NCI-H146 treated with DMSO at 0.1 percent for 48 hours (cell line): ENCODE measurements around the gene CCL15.
"Not testable (repeated sequence)": the region's sequence is repeated elsewhere in the genome, so short reads cannot be mapped to it uniquely, and the experiment has no call there.

Experiments
- DNase-seq: peaks from one replicate; lab custom pipeline; 2025; ENCODE audit not compliant: unreplicated experiment; lab: John Stamatoyannopoulos, UW

Gene CCL15

DNA sequence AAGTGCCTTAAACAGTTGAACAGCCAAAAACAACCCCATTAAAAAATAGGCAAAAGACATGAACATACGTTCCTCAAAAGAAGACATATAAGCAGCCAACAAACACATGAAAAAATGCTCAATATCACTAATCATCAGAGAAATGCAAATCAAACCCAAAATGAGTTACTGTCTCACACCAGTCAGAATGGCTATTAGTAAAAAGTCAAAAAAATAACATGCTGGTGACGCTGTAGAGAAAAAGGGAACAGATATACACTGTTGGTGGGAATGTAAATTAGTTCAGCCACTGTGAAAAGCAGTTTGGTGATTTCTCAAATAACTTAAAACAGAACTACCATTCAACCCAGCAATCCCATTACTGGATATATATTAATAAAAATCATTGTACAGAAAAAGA lies 6.0 kb downstream of the CCL15 start:
- DNase-seq = not testable (repeated sequence)

DNA sequence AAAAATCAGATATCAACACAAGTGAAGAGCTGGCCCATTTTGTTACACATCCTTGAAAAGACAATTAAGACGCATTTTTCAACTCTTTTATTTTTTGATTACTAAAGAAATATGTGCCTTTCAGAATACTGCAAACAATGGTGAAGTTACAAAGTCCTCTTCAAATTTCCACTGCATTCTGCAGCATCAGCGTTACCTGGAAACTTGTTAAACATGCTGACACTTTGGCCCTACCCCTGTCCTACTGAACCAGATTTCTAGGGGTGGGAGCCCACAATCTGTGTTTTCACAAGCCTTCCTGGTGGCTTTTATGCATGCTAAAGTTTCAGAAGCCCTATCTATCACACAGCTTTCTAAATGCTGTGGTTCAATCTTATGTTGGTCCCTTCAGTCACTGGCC lies 10.3 kb downstream of the CCL15 start:
- DNase-seq = no peak

DNA sequence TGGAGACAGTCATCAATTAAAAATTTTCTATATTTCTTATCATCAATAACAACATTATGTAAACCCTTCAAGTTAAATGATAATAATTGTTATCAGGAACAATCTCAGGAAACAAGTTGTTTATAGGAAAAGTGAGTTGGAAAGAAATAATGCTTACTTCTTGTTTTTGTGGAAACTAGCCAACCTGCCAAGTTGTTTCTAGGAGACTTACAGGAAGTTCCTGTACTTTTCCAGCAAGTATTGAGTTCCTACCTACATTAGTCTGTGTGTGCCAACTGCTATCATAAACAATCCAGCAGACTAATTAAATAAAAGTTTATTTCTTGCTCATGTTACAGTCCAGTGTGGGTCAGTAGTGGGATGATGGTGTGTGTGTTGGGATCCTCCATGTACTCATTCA lies 13.2 kb downstream of the CCL15 start:
- no peak for DNase-seq

DNA sequence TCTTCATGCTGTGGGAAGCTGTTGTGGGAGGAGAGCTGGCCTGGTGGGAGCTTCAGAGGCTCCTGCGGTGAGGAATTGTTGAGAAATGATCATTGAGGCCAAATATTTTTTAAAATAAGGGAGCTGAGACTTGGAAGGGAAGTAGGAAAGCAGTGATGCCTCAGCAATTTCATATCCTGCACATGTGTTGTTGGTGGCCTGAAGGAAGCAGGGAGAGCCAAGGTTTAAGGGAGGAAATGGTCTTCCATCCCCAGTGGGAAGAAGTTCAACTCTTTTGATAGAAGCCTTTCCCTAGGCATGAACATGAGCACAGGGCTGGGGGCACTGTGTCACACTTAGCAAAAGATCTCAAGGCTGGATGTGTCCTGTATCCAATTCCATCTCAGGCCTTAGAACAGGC lies 14.7 kb downstream of the CCL15 start, which contains the start of gene CCL14:
Gene CCL14, minus strand, starts transcription at position 87 of the 400 bp plus-strand sequence. Its CDS starts 80 bp downstream, at position 7.
- DNase-seq = no peak

DNA sequence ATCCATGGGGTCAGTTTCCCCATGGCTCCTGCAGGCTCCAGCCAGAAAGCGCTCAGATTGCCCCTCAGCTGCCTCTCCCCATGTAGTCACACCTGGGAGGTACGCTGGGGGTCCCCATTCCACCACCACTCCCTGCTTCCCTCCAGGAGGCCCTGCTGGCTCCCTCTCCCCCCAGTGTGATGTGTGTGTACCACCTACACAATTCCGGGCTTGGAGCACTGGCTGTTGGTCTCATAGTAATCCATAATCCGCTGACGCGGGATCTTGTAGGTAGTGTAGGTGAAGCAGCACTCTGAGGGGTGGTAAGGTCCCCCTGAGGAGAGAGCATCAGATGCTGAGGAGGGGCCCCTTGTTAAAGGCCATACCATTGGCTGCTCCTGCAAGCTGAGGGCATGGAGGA lies 17.2 kb downstream of the CCL15 start:
- no peak for DNase-seq

DNA sequence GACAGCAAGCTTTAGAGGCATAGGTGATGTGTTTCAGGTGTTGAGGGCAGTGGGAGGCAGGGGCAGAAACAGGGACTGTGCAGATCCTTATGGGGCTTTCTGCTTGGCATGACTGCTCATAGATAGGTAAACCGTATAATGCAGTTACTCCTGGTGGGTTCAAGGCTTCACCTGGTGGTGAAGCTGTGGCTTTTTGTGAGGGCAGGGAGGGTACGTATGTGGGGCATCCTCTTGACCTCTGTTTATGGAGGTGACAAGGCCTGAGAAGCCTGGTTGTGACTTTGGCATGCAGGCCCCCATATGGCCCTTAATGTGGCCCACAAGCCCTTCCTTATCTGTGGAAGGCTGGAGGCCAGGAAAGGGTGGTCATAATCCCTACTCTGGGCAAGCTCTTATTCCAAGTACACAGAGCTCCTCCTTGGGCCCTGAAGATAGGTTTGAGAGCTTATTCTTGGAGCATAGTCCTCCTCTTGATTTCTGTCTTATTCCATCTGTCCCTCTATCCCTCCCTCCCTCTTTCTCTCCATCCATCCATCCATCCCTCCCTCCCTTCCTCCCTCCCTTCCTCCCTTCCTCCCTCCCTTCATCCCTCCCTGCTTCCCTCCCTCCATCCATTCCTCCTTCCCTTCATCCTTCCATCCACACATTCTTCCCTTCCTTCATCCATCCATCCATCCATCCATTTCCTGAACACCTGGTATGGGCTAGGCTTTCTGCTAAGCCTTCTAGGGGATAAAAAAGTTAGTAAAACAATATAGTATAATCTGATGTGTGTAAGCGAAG lies 18.8 kb downstream of the CCL15 start:
- DNase-seq = no peak

DNA sequence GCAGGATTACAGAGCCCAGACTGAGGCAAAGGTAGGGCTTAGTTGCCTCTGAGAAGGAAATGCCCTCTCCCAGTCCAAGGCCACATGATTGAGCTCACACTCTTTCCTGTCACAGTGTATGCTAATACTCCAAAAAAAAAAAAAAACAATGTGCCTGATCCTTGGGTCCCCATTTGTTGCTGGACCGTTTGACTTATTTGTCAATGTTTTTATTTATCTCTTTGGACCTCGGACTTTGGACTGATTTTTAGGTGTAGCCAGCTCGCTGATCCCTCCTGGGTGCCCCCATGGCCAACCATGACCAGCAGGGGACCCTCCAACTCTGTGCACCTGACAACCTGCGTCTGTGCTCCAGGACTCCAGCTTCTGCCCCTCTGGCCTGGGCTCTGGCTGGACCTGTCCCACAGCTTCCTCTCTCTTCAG lies 19.4 kb downstream of the CCL15 start:
- no peak for DNase-seq

DNA sequence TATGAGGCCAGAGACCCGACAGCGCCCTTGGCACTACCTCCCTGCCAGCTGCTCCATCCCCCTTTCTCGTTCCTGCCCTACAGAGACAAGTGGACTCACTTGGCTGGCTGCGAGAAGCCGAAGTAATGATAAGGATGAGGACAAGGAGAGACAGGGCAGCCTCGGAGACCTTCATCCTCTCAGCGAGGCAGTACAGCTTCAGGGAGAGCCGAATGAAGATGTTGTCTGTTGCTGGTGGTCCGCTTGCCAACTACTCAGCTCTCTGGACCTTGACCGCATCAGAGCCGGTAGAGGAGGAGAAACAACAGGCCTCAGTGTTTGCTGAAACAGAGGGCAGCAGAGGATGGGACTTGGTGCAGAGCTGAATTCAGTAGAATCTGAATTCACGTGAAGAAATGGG lies 20.1 kb downstream of the CCL15 start, which contains the start of gene CCL16:
Gene CCL16, minus strand, starts transcription at position 252 of the 400 bp plus-strand sequence. Its CDS starts 77 bp downstream, at position 175.
- no peak for DNase-seq

DNA sequence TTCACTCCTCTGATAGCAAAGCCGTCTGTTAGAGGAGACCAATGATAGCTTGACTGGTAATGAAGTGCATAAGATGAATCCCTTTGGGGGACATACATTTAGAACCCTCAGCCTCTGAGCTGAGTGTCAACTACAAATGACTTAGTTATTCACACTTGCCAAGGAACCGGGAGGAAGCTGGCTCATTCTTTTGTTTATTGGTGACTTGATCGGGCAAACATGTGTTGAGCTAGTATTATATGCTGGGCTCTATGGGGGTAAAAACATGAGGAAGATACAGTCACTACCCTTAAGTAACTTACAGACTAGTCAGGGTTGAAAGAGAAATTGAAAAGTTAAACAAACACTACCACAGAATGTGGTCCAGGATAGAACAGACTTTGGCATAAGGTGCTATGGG lies 23.0 kb downstream of the CCL15 start:
- DNase-seq = no peak

DNA sequence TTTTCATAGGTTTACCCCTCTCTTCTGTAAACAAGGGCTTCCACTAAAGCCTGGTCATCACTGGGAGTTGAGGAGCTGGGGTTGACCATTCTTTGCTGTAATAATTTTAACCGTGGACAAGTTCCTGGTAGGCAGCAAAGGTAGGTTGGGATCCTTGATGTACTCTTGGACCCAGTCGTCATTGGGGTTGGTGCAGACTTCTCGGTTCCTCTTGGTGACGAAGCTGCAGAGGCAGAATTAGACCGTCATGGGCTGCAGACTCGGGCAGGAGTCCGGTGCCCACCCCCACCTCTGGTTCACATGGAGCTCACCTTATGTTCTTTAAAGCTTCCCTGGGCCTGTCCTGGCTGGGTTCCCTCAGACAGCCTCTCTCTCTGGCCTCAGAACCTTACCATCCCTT lies 23.8 kb downstream of the CCL15 start:
- no peak for DNase-seq

DNA sequence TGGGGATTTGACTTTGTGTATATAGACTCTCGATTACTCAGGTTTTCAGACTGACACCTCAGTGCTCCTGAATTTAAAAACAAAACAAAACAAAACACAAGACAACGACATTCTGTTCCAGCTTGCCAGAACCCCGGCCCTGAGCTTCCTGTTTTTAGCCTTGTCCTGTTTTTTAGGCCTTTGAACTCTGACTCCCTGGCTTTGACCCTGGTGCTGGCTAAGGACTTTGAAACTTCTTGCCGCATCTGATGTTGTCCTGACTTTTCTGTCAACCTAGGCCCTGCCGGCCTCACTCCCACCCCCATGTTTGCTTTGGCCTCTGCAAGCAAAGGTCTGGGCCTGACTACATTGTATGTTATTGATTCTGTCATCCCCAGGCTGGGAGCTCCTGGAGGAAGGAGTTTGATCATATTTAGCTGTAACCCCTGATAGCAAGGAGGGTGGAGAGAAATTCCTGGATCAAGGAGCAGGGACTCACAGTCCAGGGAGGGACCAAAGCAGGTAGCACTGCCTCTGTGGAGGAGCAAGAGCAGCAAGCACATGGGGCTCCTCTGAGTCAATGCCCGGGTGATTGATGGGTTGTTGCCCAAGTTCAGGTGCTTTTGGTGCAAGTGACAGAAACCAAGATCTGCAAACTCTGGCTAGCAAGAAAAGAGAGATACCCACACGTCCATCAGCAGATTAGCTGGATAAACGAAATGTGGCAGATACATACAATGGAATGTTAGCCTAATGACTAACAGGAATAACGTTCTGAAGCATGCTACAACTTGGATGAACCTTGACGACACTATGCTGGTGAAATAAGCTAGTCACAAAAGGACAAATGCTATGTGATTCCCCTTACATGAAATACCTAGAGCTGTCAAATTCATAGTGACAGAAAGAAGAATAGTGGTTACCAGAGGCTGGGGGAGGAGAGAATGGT lies 27.8 kb downstream of the CCL15 start:
- DNase-seq = no peak

DNA sequence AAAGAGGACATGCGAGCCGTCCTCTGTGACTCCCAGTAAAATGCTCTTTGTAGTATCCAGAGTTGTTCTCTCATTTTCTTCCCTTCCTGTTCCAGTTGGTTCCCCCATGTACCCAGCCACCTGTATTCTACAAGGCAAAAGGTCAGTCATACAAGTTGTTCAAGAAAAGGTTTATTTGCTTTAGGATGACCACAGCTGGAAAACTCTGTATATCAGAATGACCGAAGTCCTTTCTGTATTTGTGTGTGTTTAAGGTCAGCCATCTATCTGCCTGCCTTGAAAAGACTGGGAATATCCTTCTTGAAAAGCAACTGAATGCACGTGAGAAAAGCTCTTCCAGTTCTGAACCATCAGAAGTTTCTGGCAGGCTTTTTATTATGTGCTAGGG lies 28.4 kb downstream of the CCL15 start:
- no peak for DNase-seq

DNA sequence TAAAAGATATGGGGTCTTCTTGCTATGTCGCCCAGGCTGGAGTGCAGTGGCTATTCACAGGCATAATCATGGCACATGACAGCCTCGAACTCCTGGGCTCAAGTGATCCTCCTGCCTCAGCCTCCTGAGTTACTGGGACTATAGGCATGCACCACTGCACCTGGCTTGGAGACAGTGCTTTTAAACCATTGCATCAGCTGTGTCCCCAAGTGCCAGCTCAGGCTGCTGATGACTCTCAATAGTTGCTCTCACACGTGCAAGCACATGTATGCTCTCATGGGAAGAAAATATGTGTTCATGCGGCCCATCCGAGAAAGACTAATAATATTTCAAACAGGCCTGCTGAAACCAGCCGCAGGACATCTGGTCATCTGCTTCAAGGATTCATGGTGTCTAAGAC lies 28.8 kb downstream of the CCL15 start:
- DNase-seq = no peak

DNA sequence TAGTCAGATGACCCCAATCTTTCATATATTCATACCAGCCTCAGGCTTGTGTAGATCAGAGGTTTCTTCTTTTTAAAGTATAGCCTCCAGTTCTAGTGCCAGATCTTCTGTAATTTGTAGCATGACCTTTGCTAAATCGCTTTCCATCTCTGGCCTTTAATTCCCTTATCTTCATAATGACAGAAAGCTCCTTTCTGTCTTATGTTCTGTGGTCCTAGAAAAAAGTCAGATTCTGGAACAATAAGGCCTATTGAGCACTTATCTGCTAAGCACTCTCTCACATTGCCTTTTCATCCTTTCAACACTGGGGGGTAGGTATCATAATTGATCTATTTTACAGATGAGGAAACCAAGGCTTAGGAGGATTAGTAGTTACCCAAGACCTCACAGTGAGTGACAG lies 29.3 kb downstream of the CCL15 start:
- DNase-seq = no peak

DNA sequence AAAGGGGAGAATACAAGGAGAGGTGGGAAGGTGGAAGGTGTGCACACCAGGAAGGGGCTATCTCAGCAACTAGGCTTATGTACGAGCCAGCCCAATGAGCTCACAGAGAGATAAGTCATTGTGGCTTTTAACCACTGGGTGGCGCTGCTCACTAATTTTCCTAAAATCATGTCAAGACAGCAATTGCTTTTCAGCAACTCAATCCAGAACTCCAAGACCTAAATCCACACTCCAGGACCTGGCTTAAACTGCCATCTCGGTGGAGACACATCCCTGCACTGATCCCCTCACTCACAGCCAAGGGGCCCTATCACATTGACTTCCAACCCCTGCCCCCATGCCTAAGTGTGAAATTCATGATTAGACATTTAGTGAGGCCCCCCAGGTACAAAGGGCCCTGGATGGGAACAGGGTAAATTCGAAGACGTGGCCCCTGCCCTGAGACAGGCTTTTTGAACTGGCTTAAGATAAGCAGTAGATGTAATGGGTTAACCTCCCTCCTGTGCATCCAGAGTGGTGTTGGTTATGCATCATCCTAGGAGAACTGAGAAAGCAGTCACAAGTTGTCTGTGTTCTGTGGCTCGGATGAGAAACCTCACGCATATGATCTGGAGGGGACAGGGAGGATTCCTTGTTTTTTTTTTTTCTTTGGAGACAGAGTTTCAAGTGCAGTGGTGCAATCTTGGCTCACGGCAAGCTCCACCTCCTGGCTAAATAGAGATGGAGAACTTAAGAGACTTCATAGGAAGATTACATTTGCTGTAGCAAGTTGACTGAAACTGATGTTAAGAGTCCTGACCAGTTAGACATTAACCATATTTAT lies 31.6 kb downstream of the CCL15 start:
- DNase-seq = peak; percentile 25

DNA sequence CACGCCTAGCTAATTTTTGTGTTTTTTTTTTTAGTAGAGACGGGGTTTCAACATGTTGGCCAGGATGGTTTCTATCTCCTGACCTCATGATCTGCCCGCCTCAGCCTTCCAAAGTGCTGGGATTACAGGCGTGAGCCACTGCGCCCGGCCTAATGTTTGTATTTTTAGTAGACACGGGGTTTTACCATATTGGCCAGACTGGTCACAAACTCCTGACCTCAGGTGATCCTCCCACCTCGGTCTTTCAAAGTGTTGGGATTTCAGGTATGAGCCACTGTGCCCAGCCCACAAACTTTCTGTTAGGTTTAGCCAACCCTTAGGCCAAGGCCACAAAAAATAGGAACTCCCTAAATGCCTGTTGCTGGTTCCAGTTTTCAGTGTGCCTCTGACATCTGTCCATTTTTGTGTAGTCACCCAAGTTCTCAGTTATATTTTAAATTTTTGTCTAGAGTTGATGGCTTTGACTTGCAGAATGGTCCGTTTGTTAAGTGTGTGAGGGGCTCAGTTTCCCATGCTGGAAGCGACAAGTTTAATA lies 32.8 kb downstream of the CCL15 start:
- DNase-seq = no peak

DNA sequence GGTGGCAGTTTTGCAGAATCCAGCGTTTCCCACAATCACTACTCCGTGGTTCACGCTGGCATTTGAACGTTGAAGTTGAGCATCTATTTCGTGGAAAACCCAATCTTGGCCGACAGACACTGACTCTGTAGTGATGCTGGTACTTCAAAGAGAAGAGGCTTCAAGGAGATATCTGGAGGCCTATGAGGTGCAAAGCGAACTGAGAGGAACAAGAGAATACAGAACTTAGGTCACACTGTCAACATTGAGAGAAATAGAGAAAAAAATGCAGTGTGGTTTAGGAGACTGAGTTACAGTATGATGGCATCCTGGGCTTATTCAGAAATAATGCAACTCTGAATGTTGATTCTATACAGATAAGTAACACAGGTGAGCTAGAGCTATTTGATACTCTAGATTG lies 36.1 kb downstream of the CCL15 start:
- no peak for DNase-seq

DNA sequence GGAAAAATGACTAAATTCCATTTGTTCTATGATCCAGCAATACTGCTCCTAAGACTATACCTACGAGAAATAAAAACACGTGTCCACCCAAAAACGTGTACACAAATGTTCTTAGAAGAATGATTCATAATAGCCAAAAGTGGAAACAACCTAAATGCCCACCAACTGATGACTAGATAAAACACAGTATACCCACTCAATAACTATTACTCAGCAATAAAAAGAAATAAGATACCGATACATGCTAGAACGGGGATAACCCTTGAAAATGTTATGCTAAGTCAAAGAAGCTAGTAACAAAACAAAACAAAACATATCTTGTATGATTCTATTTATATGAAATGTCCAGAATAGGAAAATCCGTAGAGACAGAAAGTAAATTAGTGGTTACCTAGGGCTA lies 37.7 kb downstream of the CCL15 start:
- no peak for DNase-seq

DNA sequence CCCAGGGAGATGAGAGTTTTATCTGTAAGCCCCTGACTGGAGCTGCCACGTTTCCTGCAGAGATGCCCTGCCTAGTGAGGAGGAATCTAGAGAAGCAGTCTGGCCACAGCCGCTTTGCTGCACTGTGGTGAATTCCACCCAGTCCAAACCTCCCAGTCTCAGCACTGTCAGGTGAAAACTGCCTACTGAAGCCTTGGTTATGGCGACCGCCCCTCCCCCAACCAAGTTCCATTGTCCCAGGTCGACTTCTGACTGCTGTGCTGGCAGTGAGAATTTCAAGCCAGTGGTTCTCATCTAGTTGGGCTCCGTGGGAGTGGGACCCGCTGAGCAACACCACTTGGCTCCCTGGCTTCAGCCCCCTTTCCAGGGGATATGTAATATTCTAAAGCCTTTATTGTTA lies 47.6 kb downstream of the CCL15 start:
- no peak for DNase-seq

DNA sequence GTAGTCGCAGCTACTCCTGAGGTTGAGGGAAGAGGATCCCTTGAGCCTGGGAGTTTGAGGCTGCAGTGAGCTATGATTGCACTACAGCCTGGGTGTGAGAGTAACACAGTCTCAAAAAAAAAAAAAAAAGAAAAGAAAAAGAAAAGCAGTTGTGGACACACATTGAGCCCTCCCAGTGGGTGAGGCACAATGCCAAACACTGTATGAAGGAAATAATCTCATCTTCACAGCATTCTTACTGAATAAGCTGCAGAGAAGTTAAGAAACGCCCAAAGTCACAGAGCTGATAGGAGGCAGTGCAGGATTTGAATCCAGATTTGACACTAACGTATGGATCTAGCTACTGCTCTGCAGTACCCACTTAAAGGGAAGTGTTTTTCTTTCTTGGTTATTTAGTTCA lies 52.0 kb downstream of the CCL15 start:
- DNase-seq = no peak

DNA sequence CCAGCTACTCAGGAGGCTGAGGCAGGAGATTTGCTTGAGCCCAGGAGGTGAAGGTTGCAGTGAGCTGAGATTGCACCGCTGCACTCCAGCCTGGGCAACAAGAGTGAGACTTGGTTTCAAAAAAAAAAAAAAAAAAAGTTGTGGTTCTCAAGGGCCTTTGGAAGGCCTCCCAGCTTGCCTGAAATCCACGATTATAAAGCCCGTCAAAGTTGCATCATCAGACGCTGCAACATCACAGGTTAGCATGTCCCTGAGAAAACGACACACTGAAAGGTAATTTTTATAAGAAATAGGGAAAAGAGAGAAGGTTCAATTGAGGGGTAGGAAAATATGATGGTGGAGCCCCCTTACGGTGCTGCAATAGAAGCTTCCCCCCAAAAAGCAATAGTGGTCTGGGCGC lies 53.3 kb downstream of the CCL15 start:
- no peak for DNase-seq
